ENCODE data around the gene RNASE12. TPM values are rescaled to one million over a fixed set of nuclear protein-coding genes. Genes with fewer than 3 reads are reported as not detected.

RNASE12 gene
- total RNA-seq, 2 donors from 2014 or later = not detected

GRCh38 chr14:20610002-20610765 lies 19.0 kb upstream of the RNASE12 start:
- Histone ChIP-seq H3K9me3 (ENCODE audit: control insufficient read depth, low read length) (no peaks in the 10 kb centered on the region), H3K4me3 (ENCODE audit: low read length) (peak overlapping the region; percentile 97), H3K27ac (ENCODE audit: low read depth, low read length) (no peak overlapping the region), H3K36me3 (ENCODE audit: control insufficient read depth, insufficient read depth, low read length) (no peaks in the 10 kb centered on the region), H3K27me3 (ENCODE audit: control insufficient read depth, insufficient read depth, low read length, poor library complexity, severe bottlenecking) (no peaks in the 10 kb centered on the region), H3K4me1 (ENCODE audit: control insufficient read depth, insufficient read depth, low read length) (no peaks in the 10 kb centered on the region), H3K9ac (ENCODE audit: extremely low read depth, low read length, poor library complexity, severe bottlenecking) (peak overlapping the region; percentile 71)
- WGBS, 2 experiments (ENCODE audit: insufficient coverage in 1 of 2, insufficient read length in 1 of 2) = 28% methylated on average over 16 to 27 of the region's 27 CpGs
- peak; percentile 94 for DNase-seq
- H3K4me1 Mint-ChIP-seq = peaks cover 7% of the 10 kb centered on the region
- no peak overlapping the region for H3K4me3 Mint-ChIP-seq
- no peak overlapping the region for H3K27ac Mint-ChIP-seq
- no peaks in the 10 kb centered on the region for H3K27me3 Mint-ChIP-seq (ENCODE audit: insufficient read depth)
- no peaks in the 10 kb centered on the region for H3K9me3 Mint-ChIP-seq
- no peaks in the 10 kb centered on the region for H3K36me3 Mint-ChIP-seq (ENCODE audit: low read depth)
- TF ChIP-seq CTCF (conservative IDR thresholded peaks at IDR 0.05) = no peak

- Histone ChIP-seq H3K9me3 (ENCODE audit: control insufficient read depth, low read length) (no peaks in the 10 kb centered on the region), H3K27ac (ENCODE audit: low read depth, low read length) (no peak overlapping the region), H3K4me3 (ENCODE audit: low read length) (peak overlapping the region; percentile 97), H3K27me3 (ENCODE audit: control insufficient read depth, insufficient read depth, low read length, poor library complexity, severe bottlenecking) (no peaks in the 10 kb centered on the region), H3K36me3 (ENCODE audit: control insufficient read depth, insufficient read depth, low read length) (no peaks in the 10 kb centered on the region), H3K4me1 (ENCODE audit: control insufficient read depth, insufficient read depth, low read length) (no peaks in the 10 kb centered on the region), H3K9ac (ENCODE audit: extremely low read depth, low read length, poor library complexity, severe bottlenecking) (peak overlapping the region; percentile 71)
- WGBS, 2 experiments (ENCODE audit: insufficient coverage in 1 of 2, insufficient read length in 1 of 2) = 0% methylated on average over 30 to 43 of the region's 44 CpGs
- H3K27me3 Mint-ChIP-seq (ENCODE audit: insufficient read depth) = no peaks in the 10 kb centered on the region
- no peak overlapping the region for H3K27ac Mint-ChIP-seq
- peak; percentile 91 for DNase-seq
- H3K36me3 Mint-ChIP-seq (ENCODE audit: low read depth) = no peaks in the 10 kb centered on the region
- no peak overlapping the region for H3K4me3 Mint-ChIP-seq
- peak; percentile 94 for TF ChIP-seq CTCF (conservative IDR thresholded peaks at IDR 0.05)
- H3K9me3 Mint-ChIP-seq = no peaks in the 10 kb centered on the region
- peaks cover under 1% of the 10 kb centered on the region for H3K4me1 Mint-ChIP-seq
Measured at GRCh38 chr14:20609215-20610001, 18.2 kb upstream of the RNASE12 start.

- WGBS, 2 experiments (ENCODE audit: insufficient coverage in 1 of 2, insufficient read length in 1 of 2) = 81 to 88% methylated on average over 7 of the region's 7 CpGs
- no peak overlapping the region for H3K9ac ChIP-seq (ENCODE audit: extremely low read depth, low read length, poor library complexity, severe bottlenecking)
- H3K36me3 ChIP-seq (ENCODE audit: control insufficient read depth, insufficient read depth, low read length) = no peaks in the 10 kb centered on the region
- H3K4me3 ChIP-seq (ENCODE audit: low read length) = no peak overlapping the region
- H3K4me1 Mint-ChIP-seq = no peaks in the 10 kb centered on the region
- no peak for TF ChIP-seq CTCF (conservative IDR thresholded peaks at IDR 0.05)
- H3K9me3 Mint-ChIP-seq = no peaks in the 10 kb centered on the region
- no peaks in the 10 kb centered on the region for H3K36me3 Mint-ChIP-seq (ENCODE audit: low read depth)
- no peaks in the 10 kb centered on the region for H3K9me3 ChIP-seq (ENCODE audit: control insufficient read depth, low read length)
- no peak overlapping the region for H3K27ac Mint-ChIP-seq
- no peak overlapping the region for H3K4me3 Mint-ChIP-seq
- peak; percentile 52 for DNase-seq
- H3K4me1 ChIP-seq (ENCODE audit: control insufficient read depth, insufficient read depth, low read length) = no peaks in the 10 kb centered on the region
- no peaks in the 10 kb centered on the region for H3K27me3 ChIP-seq (ENCODE audit: control insufficient read depth, insufficient read depth, low read length, poor library complexity, severe bottlenecking)
- H3K27me3 Mint-ChIP-seq (ENCODE audit: insufficient read depth) = no peaks in the 10 kb centered on the region
- no peak overlapping the region for H3K27ac ChIP-seq (ENCODE audit: low read depth, low read length)
Measured at GRCh38 chr14:20608383-20609110, 17.4 kb upstream of the RNASE12 start.

Data from endodermal cell (in vitro differentiated cells).